ENCODE results near the gene BBLN.
A peak's percentile ranks its signal among the peaks of the same experiment; 100 is the strongest.

Gene BBLN

GRCh38 chr9:128204858-128205257 lies 44.8 kb downstream of the BBLN start:
- Mint-ChIP-seq H3K27ac (no peak overlapping the region), H3K9me3 (no peaks in the 10 kb centered on the region), H3K4me1 (peaks cover 12% of the 10 kb centered on the region), H3K4me3 (no peak overlapping the region), H3K36me3 (no peaks in the 10 kb centered on the region), H3K27me3 (peaks cover 3% of the 10 kb centered on the region)

- H3K27me3 Mint-ChIP-seq, result peaks cover 3% of the 10 kb centered on the region
- no peak overlapping the region for H3K4me3 Mint-ChIP-seq
- no peaks in the 10 kb centered on the region for H3K9me3 Mint-ChIP-seq
- H3K36me3 Mint-ChIP-seq, result no peaks in the 10 kb centered on the region
- no peak overlapping the region for H3K27ac Mint-ChIP-seq
- peaks cover 12% of the 10 kb centered on the region for H3K4me1 Mint-ChIP-seq
Measured at GRCh38 chr9:128205296-128205944, 45.4 kb downstream of the BBLN start.

GRCh38 chr9:128206484-128206883 lies 46.4 kb downstream of the BBLN start:
- peaks cover 3% of the 10 kb centered on the region for H3K27me3 Mint-ChIP-seq
- no peak overlapping the region for H3K4me3 Mint-ChIP-seq
- H3K36me3 Mint-ChIP-seq, result no peaks in the 10 kb centered on the region
- H3K27ac Mint-ChIP-seq, result no peak overlapping the region
- peaks cover 12% of the 10 kb centered on the region for H3K4me1 Mint-ChIP-seq
- H3K9me3 Mint-ChIP-seq, result no peaks in the 10 kb centered on the region

GRCh38 chr9:128206916-128207910 lies 47.1 kb downstream of the BBLN start:
- H3K36me3 Mint-ChIP-seq, result no peaks in the 10 kb centered on the region
- no peak overlapping the region for H3K4me3 Mint-ChIP-seq
- peaks cover 12% of the 10 kb centered on the region for H3K4me1 Mint-ChIP-seq
- H3K9me3 Mint-ChIP-seq, result no peaks in the 10 kb centered on the region
- H3K27me3 Mint-ChIP-seq, result peaks cover 3% of the 10 kb centered on the region
- peak overlapping the region; percentile 56 for H3K27ac Mint-ChIP-seq

GRCh38 chr9:128208386-128208785 lies 48.3 kb downstream of the BBLN start:
- peaks cover 3% of the 10 kb centered on the region for H3K27me3 Mint-ChIP-seq
- H3K4me3 Mint-ChIP-seq, result no peak overlapping the region

GRCh38 chr9:128208946-128209669 lies 49.0 kb downstream of the BBLN start:
- Mint-ChIP-seq H3K27me3 (peaks cover 3% of the 10 kb centered on the region), H3K4me1 (peaks cover 4% of the 10 kb centered on the region), H3K27ac (no peak overlapping the region), H3K36me3 (no peaks in the 10 kb centered on the region), H3K9me3 (no peaks in the 10 kb centered on the region), H3K4me3 (no peak overlapping the region)

More at GRCh38 chr9:128208386-128208785, 48.3 kb downstream of the BBLN start:
- H3K27ac Mint-ChIP-seq, result peak overlapping the region; percentile 4
- H3K4me1 Mint-ChIP-seq, result peaks cover 5% of the 10 kb centered on the region
- H3K36me3 Mint-ChIP-seq, result no peaks in the 10 kb centered on the region
- no peaks in the 10 kb centered on the region for H3K9me3 Mint-ChIP-seq

GRCh38 chr9:128211186-128211980 lies 51.3 kb downstream of the BBLN start:
- no peaks in the 10 kb centered on the region for H3K27me3 Mint-ChIP-seq
- no peaks in the 10 kb centered on the region for H3K4me1 Mint-ChIP-seq
- no peak overlapping the region for H3K27ac Mint-ChIP-seq
- H3K36me3 Mint-ChIP-seq, result no peaks in the 10 kb centered on the region
- H3K4me3 Mint-ChIP-seq, result no peak overlapping the region
- H3K9me3 Mint-ChIP-seq, result no peaks in the 10 kb centered on the region

GRCh38 chr9:128211981-128212281 lies 51.9 kb downstream of the BBLN start:
- Mint-ChIP-seq H3K4me1 (no peaks in the 10 kb centered on the region), H3K27ac (no peak overlapping the region)

More at GRCh38 chr9:128211981-128212281, 51.9 kb downstream of the BBLN start:
- Mint-ChIP-seq H3K36me3 (no peaks in the 10 kb centered on the region), H3K9me3 (no peaks in the 10 kb centered on the region), H3K27me3 (no peaks in the 10 kb centered on the region), H3K4me3 (no peak overlapping the region)

Data from activated naive CD4-positive, alpha-beta T cell treated with anti-CD3 and anti-CD28 coated beads, Interleukin-2, amount 50 U/mL, for 24 hours (primary cell).